Esophagus mucosa (tissue), 1 donor: ENCODE results near the gene MFN2. TPM values are rescaled to one million over a fixed set of nuclear protein-coding genes. Genes with fewer than 3 reads are reported as not detected.
"Not testable (repeated sequence)": the region's sequence is repeated elsewhere in the genome, so short reads cannot be mapped to it uniquely, and the experiment has no call there.

Experiments
- ATAC-seq: fragments of 200-7000 bp; cut with Tn5 transposase; one replicate; pipeline ENCODE4 v1.9.1; 2020
- total RNA-seq: library from RNA; stranded (reverse); gene quantifications from one replicate; pipeline ENCODE4 v1.2.4, GENCODE V29; 2023
- donor health status: DM: yes; HTN: yes; CAD: no.

Gene MFN2
- total RNA-seq = 96.5 TPM

GRCh38 chr1:11979851-11980675 lies at the start of gene MFN2:
Gene MFN2 (plus strand): TSS chr1:11980444. CDS start chr1:11989169, 8,725 bp downstream.
- peak; percentile 90 for ATAC-seq

GRCh38 chr1:11930571-11931445 lies 49.4 kb upstream of the MFN2 start:
- no peak for ATAC-seq

GRCh38 chr1:11931845-11932244 lies 48.4 kb upstream of the MFN2 start:
- ATAC-seq = no peak

DNA sequence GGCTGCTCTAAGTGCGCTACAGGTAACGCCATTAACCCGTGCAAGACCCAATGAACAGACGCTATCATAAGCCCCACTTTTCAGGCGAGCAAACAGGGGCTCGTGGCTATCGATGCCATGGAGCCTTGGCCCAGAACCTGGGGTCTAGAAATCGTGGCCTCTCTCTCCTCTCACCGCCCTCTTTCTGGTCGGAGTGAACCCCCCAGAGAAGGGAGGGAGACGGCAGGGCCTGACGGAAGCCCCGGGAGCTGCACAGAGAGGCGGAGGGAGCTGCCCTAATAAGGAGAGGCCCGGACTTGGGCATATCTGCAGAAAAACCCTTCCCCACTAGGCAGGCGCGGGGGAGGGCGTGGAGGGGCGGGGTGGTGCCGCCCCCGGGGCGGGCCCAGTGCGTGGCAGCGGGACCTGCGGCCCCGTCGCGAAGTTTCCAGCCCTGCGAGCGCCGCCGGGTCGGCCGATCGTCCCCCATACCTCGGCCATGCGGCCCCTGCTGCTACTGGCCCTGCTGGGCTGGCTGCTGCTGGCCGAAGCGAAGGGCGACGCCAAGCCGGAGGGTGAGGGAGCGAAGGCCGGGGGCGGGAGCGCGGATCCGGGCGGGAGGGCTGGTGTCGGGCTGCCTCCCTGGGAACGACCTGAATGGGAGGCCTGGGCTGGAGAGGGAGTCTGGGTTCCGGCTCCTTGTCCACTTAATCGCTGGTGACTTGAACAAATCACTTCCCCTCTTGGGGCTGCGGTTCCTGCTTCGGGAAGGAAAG lies 45.8 kb upstream of the MFN2 start, which contains the start of gene PLOD1:
Gene PLOD1 (plus strand): TSS at position 416 of the 755 bp plus-strand sequence. CDS start 63 bp downstream, at position 479.
- peak; percentile 96 for ATAC-seq

GRCh38 chr1:11935057-11935412 lies 45.2 kb upstream of the MFN2 start:
- no peak for ATAC-seq

DNA sequence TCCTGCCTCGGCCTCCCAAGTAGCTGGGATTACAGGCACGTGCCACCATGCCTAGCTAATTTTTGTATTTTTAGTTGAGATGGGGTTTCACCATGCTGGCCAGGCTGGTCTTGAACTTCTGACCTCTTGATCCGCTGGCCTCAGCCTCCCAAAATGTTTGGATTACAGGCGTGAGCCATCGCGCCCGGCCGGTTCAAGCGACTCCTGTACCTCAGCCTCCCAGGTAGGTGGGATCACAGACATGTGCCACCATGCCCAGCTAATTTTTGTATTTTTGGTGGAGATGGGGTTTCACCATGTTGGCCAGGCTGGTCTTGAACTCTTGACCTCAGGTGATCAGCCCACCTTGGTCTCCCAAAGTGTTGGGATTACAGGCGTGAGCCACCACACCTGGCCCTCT lies 44.5 kb upstream of the MFN2 start:
- not testable (repeated sequence) for ATAC-seq

- no peak for ATAC-seq
Measured at GRCh38 chr1:11938722-11939526, 41.3 kb upstream of the MFN2 start.

- not testable (repeated sequence) for ATAC-seq
Measured at GRCh38 chr1:11939794-11940193, 40.5 kb upstream of the MFN2 start.

DNA sequence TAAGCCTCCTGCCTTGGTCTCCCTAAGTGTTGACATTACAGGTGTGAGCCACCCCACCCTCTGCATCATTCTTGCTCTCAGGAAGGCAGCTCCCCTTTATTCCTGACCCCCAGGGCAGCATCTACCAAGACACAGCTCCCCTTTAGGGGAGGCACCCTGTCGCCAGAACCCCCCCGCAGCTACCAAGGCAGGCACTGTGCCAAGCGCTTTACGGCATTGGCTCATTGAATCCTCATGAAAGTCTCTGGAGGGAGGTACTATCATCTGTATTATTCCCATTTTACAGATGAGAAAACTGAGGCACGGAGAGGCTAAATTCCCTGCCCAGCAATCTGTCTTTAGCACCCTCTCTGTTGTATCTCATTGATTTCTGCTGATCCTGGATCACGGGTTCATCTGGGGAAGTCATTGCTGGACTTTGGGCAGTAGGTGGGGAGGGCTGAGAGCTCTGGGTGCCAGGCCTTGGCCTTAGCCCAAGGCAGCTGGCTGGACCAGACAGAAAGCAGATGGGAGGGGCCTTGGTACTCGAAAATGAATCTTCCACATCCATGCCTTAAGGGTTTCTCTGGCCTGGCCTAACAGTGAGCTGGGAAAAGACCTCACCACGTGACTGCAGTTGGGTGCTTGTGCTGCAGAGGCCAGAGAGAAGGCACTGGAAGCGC lies 39.9 kb upstream of the MFN2 start:
- no peak for ATAC-seq

GRCh38 chr1:11942280-11942679 lies 38.0 kb upstream of the MFN2 start:
- no peak for ATAC-seq

- no peak for ATAC-seq
Measured at GRCh38 chr1:11943619-11944018, 36.6 kb upstream of the MFN2 start.

- ATAC-seq = no peak
Measured at GRCh38 chr1:11944358-11944931, 35.8 kb upstream of the MFN2 start.

- no peak for ATAC-seq
Measured at GRCh38 chr1:11946647-11947046, 33.6 kb upstream of the MFN2 start.

- ATAC-seq = no peak
Measured at GRCh38 chr1:11948822-11949458, 31.3 kb upstream of the MFN2 start.

GRCh38 chr1:11951901-11952300 lies 28.3 kb upstream of the MFN2 start:
- no peak for ATAC-seq

GRCh38 chr1:11952455-11953109 lies 27.7 kb upstream of the MFN2 start:
- no peak for ATAC-seq

DNA sequence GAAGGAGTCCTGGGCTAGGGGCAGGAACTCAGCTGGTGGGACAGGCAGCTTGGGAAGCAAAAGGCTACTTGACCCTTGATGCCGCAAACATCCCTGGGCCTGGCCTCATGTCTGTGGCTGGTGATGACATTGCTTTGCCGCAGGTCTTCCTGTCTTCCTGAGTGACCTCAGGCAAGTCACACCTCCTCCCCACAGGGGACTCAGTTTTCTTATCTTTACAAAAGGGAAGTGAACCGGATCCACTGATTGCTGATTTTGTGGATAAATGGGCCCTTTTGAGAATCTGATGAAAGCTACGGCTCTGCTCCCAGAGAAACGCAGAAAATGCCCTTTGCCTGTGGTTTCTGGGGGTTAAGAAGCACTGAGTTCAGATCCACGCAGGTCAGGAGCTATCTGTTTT lies 25.0 kb upstream of the MFN2 start:
- no peak for ATAC-seq

DNA sequence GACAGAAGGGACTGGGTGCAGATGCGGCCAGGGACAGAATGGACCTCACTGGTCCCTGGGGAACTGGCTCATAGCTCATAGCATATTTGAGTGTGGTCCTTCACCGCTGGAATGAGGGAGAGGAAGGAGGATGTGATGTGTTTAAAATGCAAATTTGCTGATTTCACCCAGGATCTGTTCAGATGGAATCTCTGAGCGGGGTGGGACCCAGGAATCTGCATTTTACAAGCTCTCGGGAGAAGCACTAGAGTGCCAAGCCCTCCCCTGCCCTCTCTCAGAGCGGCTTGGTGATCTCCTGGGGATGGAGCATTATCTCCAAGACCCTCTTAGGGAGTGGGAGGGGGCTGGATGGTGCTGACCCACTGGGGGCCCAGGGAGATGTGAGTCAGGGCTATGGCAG lies 22.8 kb upstream of the MFN2 start:
- ATAC-seq = no peak

DNA sequence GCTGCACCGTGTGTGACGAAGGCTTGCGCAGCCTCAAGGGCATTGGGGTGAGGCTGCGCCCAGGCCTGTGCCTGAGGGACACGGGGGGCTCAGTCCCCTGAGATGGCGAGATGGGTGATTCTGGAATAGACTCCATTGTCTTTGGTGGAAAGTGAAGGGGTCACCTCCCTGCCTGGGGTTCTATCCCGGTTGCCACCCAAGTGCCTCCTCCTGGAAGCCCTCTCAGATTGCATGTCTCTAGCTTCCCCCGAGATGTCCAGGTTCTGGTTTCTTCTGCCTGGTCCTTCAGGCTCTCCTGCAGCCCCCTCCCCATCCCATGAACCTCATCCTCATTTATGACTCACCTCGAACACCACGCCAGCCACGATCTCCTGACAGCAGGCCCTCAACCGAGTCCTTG lies 22.3 kb upstream of the MFN2 start:
- ATAC-seq = no peak

GRCh38 chr1:11960276-11960675 lies 20.0 kb upstream of the MFN2 start:
- ATAC-seq = no peak
